Upper lobe of left lung (tissue), 4 donors: ENCODE measurements around the gene PAFAH1B1.

Experiments used
- POLR2A ChIP-seq, 4 donors: fragments of 450-650 bp; IDR thresholded peaks; one replicate each; pipeline ENCODE4 v1.5.1; 2016 to 2017; ENCODE audit warnings: antibody characterized with exemption in 4 of 4, mild to moderate bottlenecking in 2 of 4
- TF ChIP-seq, protein P1 (sequence below), 6 experiments: fragments of 450-650 bp in 4 of 6; fragments of 200-600 bp in 2 of 6; sonication (generic) in 2 of 6; IDR thresholded peaks; one replicate each; pipeline ENCODE4 v1.5.1; 2016 to 2019; ENCODE audit warnings: antibody characterized with exemption in 6 of 6

DNA sequence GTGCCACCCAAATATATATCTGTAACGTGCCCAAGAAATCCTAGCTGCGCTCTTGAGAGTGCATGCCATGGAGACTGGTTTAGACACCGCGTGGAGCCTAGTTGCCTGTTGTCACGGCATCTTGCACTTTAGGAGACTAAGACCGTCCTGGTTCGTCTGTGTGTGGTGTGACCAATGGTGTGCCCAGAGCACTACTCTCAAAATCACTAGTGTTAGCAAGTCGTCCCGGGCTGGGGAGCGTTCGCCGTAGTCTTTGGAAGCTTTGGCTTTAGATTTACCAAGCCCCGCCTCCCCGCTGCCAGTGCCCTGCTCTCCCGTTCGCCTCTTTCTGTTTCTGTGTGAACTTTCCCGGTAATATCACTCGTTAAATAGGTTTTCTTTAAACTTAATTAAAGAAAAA is 91.1 kb downstream of the PAFAH1B1 start:
- TF ChIP-seq, protein P1, sequence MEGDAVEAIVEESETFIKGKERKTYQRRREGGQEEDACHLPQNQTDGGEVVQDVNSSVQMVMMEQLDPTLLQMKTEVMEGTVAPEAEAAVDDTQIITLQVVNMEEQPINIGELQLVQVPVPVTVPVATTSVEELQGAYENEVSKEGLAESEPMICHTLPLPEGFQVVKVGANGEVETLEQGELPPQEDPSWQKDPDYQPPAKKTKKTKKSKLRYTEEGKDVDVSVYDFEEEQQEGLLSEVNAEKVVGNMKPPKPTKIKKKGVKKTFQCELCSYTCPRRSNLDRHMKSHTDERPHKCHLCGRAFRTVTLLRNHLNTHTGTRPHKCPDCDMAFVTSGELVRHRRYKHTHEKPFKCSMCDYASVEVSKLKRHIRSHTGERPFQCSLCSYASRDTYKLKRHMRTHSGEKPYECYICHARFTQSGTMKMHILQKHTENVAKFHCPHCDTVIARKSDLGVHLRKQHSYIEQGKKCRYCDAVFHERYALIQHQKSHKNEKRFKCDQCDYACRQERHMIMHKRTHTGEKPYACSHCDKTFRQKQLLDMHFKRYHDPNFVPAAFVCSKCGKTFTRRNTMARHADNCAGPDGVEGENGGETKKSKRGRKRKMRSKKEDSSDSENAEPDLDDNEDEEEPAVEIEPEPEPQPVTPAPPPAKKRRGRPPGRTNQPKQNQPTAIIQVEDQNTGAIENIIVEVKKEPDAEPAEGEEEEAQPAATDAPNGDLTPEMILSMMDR (IDR thresholded peaks at IDR 0.05), result no peak
- TF ChIP-seq POLR2A (IDR thresholded peaks at IDR 0.05), result no peak
